Measurements from ENCODE around the gene UNC13A.
"Not testable (repeated sequence)": the region's sequence is repeated elsewhere in the genome, so short reads cannot be mapped to it uniquely, and the experiment has no call there.

Gene UNC13A

GRCh38 chr19:17590866-17591265, 97.3 kb downstream of the UNC13A start:
- DNase-seq (ENCODE audit: low spot score in 2 of 2) (no peak), ATAC-seq (peak; percentile 89)
- no peaks in the 10 kb centered on the region for H3K9me3 Mint-ChIP-seq
- H3K36me3 Mint-ChIP-seq = no peaks in the 10 kb centered on the region
- peaks cover 6% of the 10 kb centered on the region for H3K4me1 Mint-ChIP-seq
- H3K4me3 Mint-ChIP-seq = no peak overlapping the region
- no peak overlapping the region for H3K27ac Mint-ChIP-seq

- ATAC-seq; DNase-seq (ENCODE audit: low spot score in 2 of 2); H3K27ac Mint-ChIP-seq; H3K9me3 Mint-ChIP-seq; H3K4me1 Mint-ChIP-seq; H3K4me3 Mint-ChIP-seq: not testable (repeated sequence)
- H3K36me3 Mint-ChIP-seq = peaks cover 29% of the 10 kb centered on the region
These were observed 102.8 kb downstream of the UNC13A start for GRCh38 chr19:17585395-17585794.

- Mint-ChIP-seq H3K36me3 (peaks cover 42% of the 10 kb centered on the region), H3K9me3 (no peaks in the 10 kb centered on the region), H3K27ac (no peak overlapping the region), H3K4me3 (no peak overlapping the region), H3K4me1 (peaks cover 15% of the 10 kb centered on the region)
- no peak for DNase-seq (ENCODE audit: low spot score in 2 of 2)
- no peak for ATAC-seq
These were observed 104.0 kb downstream of the UNC13A start for GRCh38 chr19:17584132-17584531.

GRCh38 chr19:17582613-17583012, 105.5 kb downstream of the UNC13A start:
- DNase-seq (ENCODE audit: low spot score in 2 of 2) (no peak), ATAC-seq (no peak)
- H3K4me3 Mint-ChIP-seq = no peak overlapping the region
- H3K4me1 Mint-ChIP-seq = peaks cover 17% of the 10 kb centered on the region
- H3K27ac Mint-ChIP-seq = no peak overlapping the region
- H3K9me3 Mint-ChIP-seq = no peaks in the 10 kb centered on the region
- peaks cover 56% of the 10 kb centered on the region for H3K36me3 Mint-ChIP-seq

- peaks cover 66% of the 10 kb centered on the region for H3K36me3 Mint-ChIP-seq
- peaks cover 21% of the 10 kb centered on the region for H3K4me1 Mint-ChIP-seq
- H3K4me3 Mint-ChIP-seq = no peak overlapping the region
These were observed 106.8 kb downstream of the UNC13A start for GRCh38 chr19:17581211-17581874.

GRCh38 chr19:17580470-17581144, 107.5 kb downstream of the UNC13A start:
- ATAC-seq = no peak
- H3K9me3 Mint-ChIP-seq = no peaks in the 10 kb centered on the region
- peaks cover 21% of the 10 kb centered on the region for H3K4me1 Mint-ChIP-seq
- no peak overlapping the region for H3K4me3 Mint-ChIP-seq
- DNase-seq (ENCODE audit: low spot score in 2 of 2) = no peak
- H3K27ac Mint-ChIP-seq = peak overlapping the region; percentile 54
- H3K36me3 Mint-ChIP-seq = peaks cover 73% of the 10 kb centered on the region

More at GRCh38 chr19:17581211-17581874, 106.8 kb downstream of the UNC13A start:
- Mint-ChIP-seq H3K9me3 (no peaks in the 10 kb centered on the region), H3K27ac (peak overlapping the region; percentile 54)
- DNase-seq (ENCODE audit: low spot score in 2 of 2) = no peak
- ATAC-seq = no peak

GRCh38 chr19:17579661-17580244, 108.4 kb downstream of the UNC13A start:
- Mint-ChIP-seq H3K9me3 (no peaks in the 10 kb centered on the region), H3K4me3 (no peak overlapping the region), H3K36me3 (peaks cover 82% of the 10 kb centered on the region), H3K27ac (peak overlapping the region; percentile 54), H3K4me1 (peaks cover 21% of the 10 kb centered on the region)
- ATAC-seq (peak; percentile 66), DNase-seq (ENCODE audit: low spot score in 2 of 2) (peak; percentile 28 to 68)

GRCh38 chr19:17577457-17578097, 110.6 kb downstream of the UNC13A start:
- Mint-ChIP-seq H3K4me1 (peaks cover 21% of the 10 kb centered on the region), H3K36me3 (peaks cover 96% of the 10 kb centered on the region), H3K9me3 (no peaks in the 10 kb centered on the region), H3K4me3 (no peak overlapping the region), H3K27ac (no peak overlapping the region)
- ATAC-seq (no peak), DNase-seq (ENCODE audit: low spot score in 2 of 2) (no peak)

GRCh38 chr19:17576758-17577456, 111.2 kb downstream of the UNC13A start:
- Mint-ChIP-seq H3K9me3 (no peaks in the 10 kb centered on the region), H3K27ac (no peak overlapping the region), H3K4me1 (peaks cover 21% of the 10 kb centered on the region), H3K36me3 (peaks cover 96% of the 10 kb centered on the region), H3K4me3 (no peak overlapping the region)
- DNase-seq (ENCODE audit: low spot score in 2 of 2) (no peak), ATAC-seq (peak; percentile 35)

GRCh38 chr19:17575871-17576757, 112.0 kb downstream of the UNC13A start:
- Mint-ChIP-seq H3K36me3 (peaks cover 96% of the 10 kb centered on the region), H3K9me3 (no peaks in the 10 kb centered on the region), H3K27ac (no peak overlapping the region), H3K4me3 (no peak overlapping the region), H3K4me1 (peaks cover 21% of the 10 kb centered on the region)
- no peak for ATAC-seq
- no peak for DNase-seq (ENCODE audit: low spot score in 2 of 2)

GRCh38 chr19:17572638-17573037, 115.5 kb downstream of the UNC13A start:
- H3K36me3 Mint-ChIP-seq = peaks cover 97% of the 10 kb centered on the region
- no peak for DNase-seq (ENCODE audit: low spot score in 2 of 2)
- ATAC-seq = no peak
- no peaks in the 10 kb centered on the region for H3K9me3 Mint-ChIP-seq
- H3K4me1 Mint-ChIP-seq = peaks cover 4% of the 10 kb centered on the region
- no peak overlapping the region for H3K4me3 Mint-ChIP-seq
- no peak overlapping the region for H3K27ac Mint-ChIP-seq

GRCh38 chr19:17570791-17571190, 117.4 kb downstream of the UNC13A start:
- Mint-ChIP-seq H3K4me1 (no peaks in the 10 kb centered on the region), H3K27ac (no peak overlapping the region), H3K36me3 (peaks cover 100% of the 10 kb centered on the region), H3K4me3 (no peak overlapping the region), H3K9me3 (no peaks in the 10 kb centered on the region)
- DNase-seq (ENCODE audit: low spot score in 2 of 2) (no peak), ATAC-seq (no peak)

GRCh38 chr19:17570291-17570690, 117.9 kb downstream of the UNC13A start:
- peaks cover 100% of the 10 kb centered on the region for H3K36me3 Mint-ChIP-seq
- not testable (repeated sequence) for H3K4me3 Mint-ChIP-seq; ATAC-seq; H3K4me1 Mint-ChIP-seq; H3K9me3 Mint-ChIP-seq; DNase-seq (ENCODE audit: low spot score in 2 of 2); H3K27ac Mint-ChIP-seq

- H3K4me3 Mint-ChIP-seq = no peak overlapping the region
- no peak for DNase-seq (ENCODE audit: low spot score in 2 of 2)
- no peaks in the 10 kb centered on the region for H3K9me3 Mint-ChIP-seq
- peaks cover 99% of the 10 kb centered on the region for H3K36me3 Mint-ChIP-seq
- no peak for ATAC-seq
- H3K4me1 Mint-ChIP-seq = no peaks in the 10 kb centered on the region
- no peak overlapping the region for H3K27ac Mint-ChIP-seq
These were observed 120.2 kb downstream of the UNC13A start for GRCh38 chr19:17567940-17568339.

Data from stimulated activated effector memory CD8-positive, alpha-beta T cell treated with anti-CD3 and anti-CD28 coated beads, Interleukin-12 subunit alpha, Interleukin-12 subunit beta, amount 100 ng/mL, for 72 hours (primary cell).